ENCODE data around the gene AGK.

DNA sequence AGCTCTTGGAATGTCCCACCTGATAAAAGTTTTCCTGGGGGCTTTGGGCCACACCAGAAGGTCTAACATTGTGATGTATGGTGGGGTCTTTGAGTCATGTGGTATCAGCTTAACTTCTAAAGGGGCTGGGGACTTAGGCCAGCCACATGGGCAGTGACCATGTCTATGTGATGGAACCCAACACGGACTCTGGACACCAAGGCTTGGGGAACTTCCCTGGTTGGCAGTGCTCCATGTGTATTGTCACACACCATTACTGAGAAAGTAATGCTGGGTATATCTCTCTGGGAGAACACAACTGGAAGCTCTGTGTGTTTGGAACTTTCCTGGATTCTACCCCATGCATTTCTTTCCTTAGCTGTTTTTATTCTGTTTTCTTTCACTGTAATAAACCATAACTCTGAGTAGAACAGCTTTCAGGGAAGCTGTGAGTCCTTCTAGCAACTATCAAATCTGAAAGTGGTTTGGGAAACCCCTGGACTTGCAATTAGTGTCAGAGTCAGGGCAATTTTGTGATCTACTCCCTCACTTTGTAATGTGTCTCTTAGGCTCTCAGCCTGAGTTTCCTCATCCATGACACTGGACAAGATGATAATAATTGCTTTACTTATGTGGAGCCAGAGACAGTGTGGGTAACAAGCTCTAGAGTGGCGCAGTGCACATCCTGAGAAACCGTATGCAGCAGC, 28.4 kb upstream of the AGK start:
- TF ChIP-seq, protein P1, sequence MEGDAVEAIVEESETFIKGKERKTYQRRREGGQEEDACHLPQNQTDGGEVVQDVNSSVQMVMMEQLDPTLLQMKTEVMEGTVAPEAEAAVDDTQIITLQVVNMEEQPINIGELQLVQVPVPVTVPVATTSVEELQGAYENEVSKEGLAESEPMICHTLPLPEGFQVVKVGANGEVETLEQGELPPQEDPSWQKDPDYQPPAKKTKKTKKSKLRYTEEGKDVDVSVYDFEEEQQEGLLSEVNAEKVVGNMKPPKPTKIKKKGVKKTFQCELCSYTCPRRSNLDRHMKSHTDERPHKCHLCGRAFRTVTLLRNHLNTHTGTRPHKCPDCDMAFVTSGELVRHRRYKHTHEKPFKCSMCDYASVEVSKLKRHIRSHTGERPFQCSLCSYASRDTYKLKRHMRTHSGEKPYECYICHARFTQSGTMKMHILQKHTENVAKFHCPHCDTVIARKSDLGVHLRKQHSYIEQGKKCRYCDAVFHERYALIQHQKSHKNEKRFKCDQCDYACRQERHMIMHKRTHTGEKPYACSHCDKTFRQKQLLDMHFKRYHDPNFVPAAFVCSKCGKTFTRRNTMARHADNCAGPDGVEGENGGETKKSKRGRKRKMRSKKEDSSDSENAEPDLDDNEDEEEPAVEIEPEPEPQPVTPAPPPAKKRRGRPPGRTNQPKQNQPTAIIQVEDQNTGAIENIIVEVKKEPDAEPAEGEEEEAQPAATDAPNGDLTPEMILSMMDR (IDR thresholded peaks at IDR 0.05): no peak
- TF ChIP-seq POLR2A (IDR thresholded peaks at IDR 0.05): no peak

Data from uterus (tissue), 2 donors.